Measurements from ENCODE around the gene NTM.
A peak's percentile ranks its signal among the peaks of the same experiment; 100 is the strongest.

NTM gene

DNA sequence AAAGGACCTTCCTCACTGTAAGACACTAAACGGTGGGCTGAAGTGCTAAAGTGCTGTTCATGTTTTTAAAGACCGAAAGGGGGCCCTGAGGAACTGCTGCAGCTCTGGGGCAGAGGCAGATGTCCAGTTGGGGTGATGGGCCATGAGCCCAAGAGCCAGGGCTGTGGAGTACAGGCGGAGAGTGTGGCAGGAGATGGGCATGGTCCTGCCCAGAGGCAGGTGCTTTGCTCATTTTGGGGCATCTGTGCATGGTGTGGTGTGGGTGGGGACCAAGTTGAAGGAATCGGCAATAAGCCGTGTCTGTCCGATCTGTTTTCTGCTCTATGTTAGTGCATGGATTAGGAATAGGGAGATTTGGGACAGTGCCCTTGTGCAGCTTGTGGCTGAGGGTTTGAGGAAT, 258.3 kb downstream of the NTM start:
- Mint-ChIP-seq H3K36me3 (no peaks in the 10 kb centered on the region), H3K4me1 (peaks cover 0 to 6% of the 10 kb centered on the region in 2 donors), H3K4me3 (no peak overlapping the region), H3K27me3 (peaks cover 8 to 14% of the 10 kb centered on the region in 2 donors), H3K9me3 (peaks cover 2 to 5% of the 10 kb centered on the region in 2 donors), H3K27ac (no peak overlapping the region)
- ATAC-seq (replicated peaks) (no peak), DNase-seq (no peak)

DNA sequence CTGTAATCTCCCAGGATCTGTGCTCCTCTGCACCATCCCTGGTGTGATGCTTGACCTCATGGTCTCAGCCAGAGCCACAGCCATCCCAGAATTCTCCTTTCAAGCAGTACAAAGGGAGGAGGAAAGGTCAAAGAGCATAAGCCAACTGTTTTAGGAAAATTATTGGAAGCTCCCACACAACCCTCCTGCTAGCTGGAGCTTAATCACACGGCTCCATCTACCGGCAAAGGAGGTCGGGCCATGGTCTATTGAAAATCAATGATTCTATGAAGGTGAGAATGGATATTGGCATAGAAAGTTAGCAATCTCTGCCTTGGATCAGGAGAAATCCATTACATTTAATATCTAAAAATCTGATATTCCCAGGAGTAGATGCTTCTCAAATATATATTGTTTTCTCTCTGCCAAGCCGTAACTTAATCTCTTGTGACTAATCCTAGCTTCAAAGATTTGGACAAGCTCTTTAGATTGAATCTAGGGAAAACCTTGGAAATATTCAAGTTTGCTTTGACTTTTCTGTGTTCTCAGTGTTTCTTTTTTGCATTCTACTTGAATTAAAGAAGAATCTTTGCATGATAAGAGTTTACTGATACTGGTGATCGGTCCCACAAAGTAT, 259.6 kb downstream of the NTM start:
- Mint-ChIP-seq H3K36me3 (no peaks in the 10 kb centered on the region), H3K27ac (no peak overlapping the region), H3K4me3 (no peak overlapping the region), H3K27me3 (peaks cover 8 to 14% of the 10 kb centered on the region in 2 donors), H3K9me3 (peaks cover 2 to 5% of the 10 kb centered on the region in 2 donors), H3K4me1 (peaks cover 0 to 6% of the 10 kb centered on the region in 2 donors)
- ATAC-seq (replicated peaks) (no peak), DNase-seq (no peak)

GRCh38 chr11:131632971-131633370, 262.6 kb downstream of the NTM start:
- Mint-ChIP-seq H3K27ac (no peak overlapping the region), H3K4me1 (no peaks in the 10 kb centered on the region), H3K9me3 (peaks cover 2 to 5% of the 10 kb centered on the region in 2 donors), H3K27me3 (peaks cover 8 to 14% of the 10 kb centered on the region in 2 donors), H3K4me3 (no peak overlapping the region), H3K36me3 (no peaks in the 10 kb centered on the region)
- DNase-seq (no peak), ATAC-seq (replicated peaks) (no peak)

DNA sequence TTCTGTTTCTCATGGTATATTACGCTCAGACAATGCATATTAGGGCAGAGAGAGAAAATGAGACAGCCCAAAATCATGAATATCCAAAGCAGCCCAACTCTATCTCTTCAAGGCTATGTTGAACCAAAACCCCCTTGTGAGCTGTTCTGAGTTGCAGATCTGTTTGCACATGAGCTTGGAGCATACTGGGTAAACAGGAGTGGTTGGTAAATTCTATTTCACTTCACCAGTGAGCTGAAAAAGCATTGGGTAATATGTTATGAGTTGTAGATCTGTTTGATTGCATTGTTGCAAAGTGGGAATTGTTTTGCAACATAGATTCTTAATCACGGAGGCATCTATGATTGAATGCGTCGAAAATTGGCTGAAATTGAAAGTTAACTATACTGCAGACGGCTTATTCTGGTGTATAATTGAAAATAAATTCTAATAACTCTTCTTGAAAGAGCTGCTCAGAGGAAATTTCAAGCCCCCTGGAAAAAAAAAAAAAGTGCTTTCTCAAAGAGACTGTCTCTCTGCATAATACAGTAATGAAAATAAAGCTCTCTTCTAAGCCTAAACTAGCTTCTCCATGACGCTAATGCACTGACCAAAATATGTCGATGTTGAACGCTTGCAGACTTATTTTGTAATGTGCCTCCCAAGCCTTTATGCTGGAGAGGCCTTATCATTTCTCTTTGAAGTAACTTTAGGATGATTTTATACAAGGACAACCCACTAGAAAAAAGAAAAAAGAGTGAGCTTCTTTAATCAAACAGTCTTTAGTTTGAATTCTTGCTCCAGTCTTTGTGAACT, 263.7 kb downstream of the NTM start:
- H3K27ac Mint-ChIP-seq = no peak overlapping the region
- H3K36me3 Mint-ChIP-seq = no peaks in the 10 kb centered on the region
- no peak for ATAC-seq (replicated peaks)
- peaks cover 0 to 4% of the 10 kb centered on the region in 2 donors for H3K27me3 Mint-ChIP-seq
- peaks cover 2 to 5% of the 10 kb centered on the region in 2 donors for H3K9me3 Mint-ChIP-seq
- H3K4me1 Mint-ChIP-seq = no peaks in the 10 kb centered on the region
- H3K4me3 Mint-ChIP-seq = no peak overlapping the region
- no peak for DNase-seq

- DNase-seq (no peak), ATAC-seq (replicated peaks) (no peak)
- H3K36me3 Mint-ChIP-seq = no peaks in the 10 kb centered on the region
- H3K27me3 Mint-ChIP-seq = no peaks in the 10 kb centered on the region
- no peaks in the 10 kb centered on the region for H3K9me3 Mint-ChIP-seq
- no peaks in the 10 kb centered on the region for H3K4me1 Mint-ChIP-seq
- no peak overlapping the region for H3K27ac Mint-ChIP-seq
- no peak overlapping the region for H3K4me3 Mint-ChIP-seq
Observed at GRCh38 chr11:131637469-131638175, 267.2 kb downstream of the NTM start.

DNA sequence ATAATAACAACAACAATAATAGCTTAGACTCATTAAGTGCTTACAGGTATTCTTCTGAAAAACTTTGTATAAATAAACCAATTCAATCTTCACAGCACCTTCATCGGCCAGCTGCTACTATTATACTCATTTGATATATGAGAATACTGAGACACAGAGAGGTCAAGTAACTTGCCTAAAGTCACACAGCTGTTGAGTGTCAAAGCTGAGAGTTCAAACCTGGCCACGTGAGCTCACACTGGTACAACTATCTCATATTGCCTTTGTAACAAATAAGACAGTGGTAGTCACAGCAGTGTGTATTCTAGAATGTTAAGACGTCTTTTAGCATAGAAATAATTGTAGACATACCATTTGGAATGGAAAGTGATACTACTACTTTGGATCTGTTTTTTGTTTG, 268.5 kb downstream of the NTM start:
- Mint-ChIP-seq H3K27ac (no peak overlapping the region), H3K4me1 (no peaks in the 10 kb centered on the region), H3K9me3 (no peaks in the 10 kb centered on the region), H3K36me3 (no peaks in the 10 kb centered on the region), H3K4me3 (no peak overlapping the region), H3K27me3 (no peaks in the 10 kb centered on the region)
- no peak for DNase-seq
- no peak for ATAC-seq (replicated peaks)

DNA sequence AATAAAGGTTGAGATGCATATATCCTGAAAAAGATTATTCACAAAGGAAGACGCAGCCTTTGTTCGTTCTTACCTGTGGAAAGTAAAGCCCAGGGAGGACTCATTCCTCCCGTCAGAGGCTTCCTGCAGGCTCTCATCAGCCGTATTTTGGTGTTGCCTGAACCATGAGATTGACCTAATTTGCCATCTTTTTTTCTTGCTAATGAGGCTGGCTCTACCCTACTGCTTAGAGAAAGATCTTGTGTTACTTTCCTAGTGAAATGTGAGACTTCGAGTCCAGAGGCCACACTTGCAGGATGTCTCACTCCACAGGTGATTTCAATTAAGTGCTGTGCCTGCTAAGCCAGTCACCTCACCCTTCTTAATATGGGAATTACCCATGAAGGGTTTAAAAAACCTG, 269.9 kb downstream of the NTM start:
- DNase-seq (no peak), ATAC-seq (replicated peaks) (no peak)
- Mint-ChIP-seq H3K4me3 (no peak overlapping the region), H3K27me3 (no peaks in the 10 kb centered on the region), H3K9me3 (no peaks in the 10 kb centered on the region), H3K36me3 (no peaks in the 10 kb centered on the region), H3K4me1 (peaks cover 0 to 2% of the 10 kb centered on the region in 2 donors), H3K27ac (no peak overlapping the region)

DNA sequence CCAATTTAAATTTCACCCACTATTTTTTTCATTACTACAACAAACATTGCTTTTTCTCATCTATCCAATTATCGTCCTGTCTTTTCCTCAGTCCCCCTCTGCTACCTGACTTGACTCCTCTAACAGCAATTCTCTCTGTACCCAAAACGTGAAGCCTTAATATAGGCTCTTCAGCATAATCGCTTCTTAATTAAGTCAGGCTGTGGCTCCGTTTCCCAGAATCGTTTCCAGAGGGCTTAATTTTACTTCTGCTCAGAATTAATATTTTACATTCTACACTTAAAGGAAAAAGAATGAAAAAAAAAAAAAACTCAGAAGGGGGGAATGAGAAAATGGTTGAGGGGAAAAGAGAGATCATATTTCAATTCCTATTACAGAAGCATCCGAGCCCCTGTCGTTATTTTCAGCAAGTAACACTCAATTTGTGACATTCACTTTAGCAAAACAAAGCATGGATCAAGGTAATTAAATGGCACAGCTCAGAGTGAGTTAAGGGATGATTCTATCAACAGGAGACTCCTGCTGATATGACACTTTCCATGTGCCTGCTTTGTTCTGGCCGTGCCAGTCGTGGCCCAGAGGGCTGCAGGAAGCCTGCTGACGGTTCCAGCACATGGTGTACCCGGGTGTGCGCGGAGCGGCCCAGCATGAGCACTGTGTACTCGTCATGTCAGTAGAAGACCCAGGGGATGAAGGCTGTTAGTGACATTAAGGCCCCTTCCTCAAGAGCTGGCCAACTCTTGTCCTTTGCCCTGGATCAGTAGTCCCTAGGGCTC, 272.5 kb downstream of the NTM start:
- Mint-ChIP-seq H3K27me3 (no peaks in the 10 kb centered on the region), H3K27ac (no peak overlapping the region), H3K4me3 (no peak overlapping the region), H3K36me3 (no peaks in the 10 kb centered on the region), H3K9me3 (peaks cover 0 to 1% of the 10 kb centered on the region in 2 donors), H3K4me1 (peaks cover 0 to 7% of the 10 kb centered on the region in 2 donors)
- no peak for ATAC-seq (replicated peaks)
- no peak for DNase-seq

DNA sequence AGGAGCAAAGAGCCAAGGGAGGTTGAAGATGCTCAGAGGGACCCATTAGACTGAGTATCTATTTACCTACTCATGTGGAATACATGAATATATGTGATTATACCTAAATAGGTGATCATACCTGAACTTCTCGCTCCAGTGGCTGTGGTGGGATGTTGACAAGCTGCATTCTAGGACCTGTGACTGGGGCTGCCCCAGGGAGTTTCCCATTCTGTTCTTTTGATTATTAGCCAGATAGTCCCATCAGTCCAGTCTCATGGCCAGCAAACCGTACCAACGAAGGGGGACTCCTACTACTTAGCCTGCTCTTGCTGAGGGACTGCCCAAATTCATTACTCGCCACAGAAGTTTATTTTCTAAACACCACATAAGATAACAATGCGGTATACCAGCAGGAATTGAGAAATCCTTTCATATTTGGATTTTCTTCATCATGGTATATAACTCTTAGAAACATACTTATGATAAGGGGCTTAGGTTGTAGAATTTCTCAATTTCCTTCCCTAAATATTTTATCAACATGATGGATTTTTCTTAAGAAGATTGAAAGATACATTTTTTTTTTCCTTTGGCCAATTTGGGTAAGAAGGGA, 273.9 kb downstream of the NTM start:
- Mint-ChIP-seq H3K9me3 (peaks cover 0 to 3% of the 10 kb centered on the region in 2 donors), H3K4me1 (peaks cover 0 to 7% of the 10 kb centered on the region in 2 donors), H3K36me3 (no peaks in the 10 kb centered on the region), H3K27ac (no peak overlapping the region), H3K27me3 (no peaks in the 10 kb centered on the region), H3K4me3 (no peak overlapping the region)
- ATAC-seq (replicated peaks) (peak; percentile 58 to 73), DNase-seq (no peak)

DNA sequence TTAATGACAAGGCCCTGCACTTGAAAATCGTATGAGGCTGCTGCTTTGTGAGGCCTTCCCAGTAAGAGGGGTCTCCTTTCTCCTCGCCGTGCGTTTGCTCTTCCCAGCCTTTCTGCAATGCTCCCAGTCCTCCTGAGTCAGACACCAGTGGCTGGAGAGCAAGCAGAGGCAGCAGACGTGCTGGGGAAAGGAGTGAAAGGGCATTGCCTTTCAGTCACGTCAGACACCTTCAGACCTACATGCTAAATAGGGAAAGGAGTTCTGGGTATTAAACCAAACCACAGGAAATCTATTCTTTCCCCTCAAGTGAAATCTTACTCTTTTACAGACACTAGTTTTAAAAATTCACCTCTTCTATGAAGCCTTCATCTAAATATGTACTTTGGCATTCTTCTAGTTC, 274.8 kb downstream of the NTM start:
- H3K4me1 Mint-ChIP-seq = peaks cover 0 to 7% of the 10 kb centered on the region in 2 donors
- no peaks in the 10 kb centered on the region for H3K27me3 Mint-ChIP-seq
- H3K9me3 Mint-ChIP-seq = peaks cover 0 to 3% of the 10 kb centered on the region in 2 donors
- no peak overlapping the region for H3K4me3 Mint-ChIP-seq
- no peak for DNase-seq
- ATAC-seq (replicated peaks) = peak; percentile 33 to 42
- no peaks in the 10 kb centered on the region for H3K36me3 Mint-ChIP-seq
- no peak overlapping the region for H3K27ac Mint-ChIP-seq

DNA sequence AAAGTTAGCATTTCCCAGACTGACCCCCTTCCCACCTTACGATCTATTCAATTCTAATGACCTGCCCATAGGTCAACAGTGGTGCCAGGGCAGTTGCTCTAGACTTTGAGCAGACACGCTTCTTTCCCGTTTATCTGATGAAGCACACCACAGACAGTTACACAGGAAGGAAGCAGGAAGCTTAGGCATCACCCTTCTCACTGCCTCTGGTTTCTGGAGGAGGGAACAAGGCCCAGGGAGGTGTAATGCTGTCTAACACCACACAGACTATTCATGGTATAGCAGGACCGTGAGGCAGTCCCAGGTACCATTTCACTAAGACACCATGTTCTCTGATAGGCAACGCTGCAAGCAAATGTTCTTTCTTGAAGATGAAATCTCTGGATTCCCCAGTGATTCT, 279.4 kb downstream of the NTM start:
- Mint-ChIP-seq H3K9me3 (peaks cover 0 to 3% of the 10 kb centered on the region in 2 donors), H3K4me3 (no peak overlapping the region), H3K36me3 (no peaks in the 10 kb centered on the region), H3K27me3 (no peaks in the 10 kb centered on the region), H3K4me1 (peaks cover 0 to 7% of the 10 kb centered on the region in 2 donors), H3K27ac (no peak overlapping the region)
- ATAC-seq (replicated peaks) (no peak), DNase-seq (no peak)

DNA sequence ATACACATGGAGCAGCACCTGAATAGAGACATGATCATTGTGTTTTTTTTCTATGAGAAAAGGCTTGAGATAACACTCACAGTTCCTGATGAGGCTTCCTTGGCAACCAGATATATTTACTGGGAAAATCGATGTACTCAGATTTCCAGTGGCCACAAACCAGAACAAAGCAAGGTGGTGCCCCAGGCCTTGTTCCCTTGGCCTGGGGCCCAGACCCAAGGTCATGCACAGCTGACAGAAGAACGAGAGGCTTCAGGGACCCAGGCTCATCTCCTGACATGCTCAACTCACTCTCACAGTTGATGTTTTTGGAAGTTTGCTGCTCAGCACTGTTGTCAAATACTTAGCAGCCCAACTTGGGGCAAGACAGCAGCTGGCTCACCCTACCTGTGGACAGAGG, 281.8 kb downstream of the NTM start:
- no peaks in the 10 kb centered on the region for H3K4me1 Mint-ChIP-seq
- H3K27ac Mint-ChIP-seq = no peak overlapping the region
- H3K4me3 Mint-ChIP-seq = no peak overlapping the region
- H3K27me3 Mint-ChIP-seq = peaks cover 4% of the 10 kb centered on the region in 2 donors
- no peak for DNase-seq
- no peaks in the 10 kb centered on the region for H3K36me3 Mint-ChIP-seq
- ATAC-seq (replicated peaks) = no peak
- H3K9me3 Mint-ChIP-seq = peaks cover 0 to 5% of the 10 kb centered on the region in 2 donors

- Mint-ChIP-seq H3K4me3 (no peak overlapping the region), H3K36me3 (no peaks in the 10 kb centered on the region), H3K4me1 (peaks cover 0 to 2% of the 10 kb centered on the region in 2 donors), H3K9me3 (peaks cover 0 to 2% of the 10 kb centered on the region in 2 donors), H3K27me3 (peaks cover 4 to 8% of the 10 kb centered on the region in 2 donors), H3K27ac (no peak overlapping the region)
- ATAC-seq (replicated peaks) = no peak
- DNase-seq = no peak
Observed at GRCh38 chr11:131653260-131653659, 282.8 kb downstream of the NTM start.

- Mint-ChIP-seq H3K36me3 (no peaks in the 10 kb centered on the region), H3K4me3 (no peak overlapping the region), H3K27ac (no peak overlapping the region), H3K9me3 (peaks cover 0 to 2% of the 10 kb centered on the region in 2 donors), H3K27me3 (peaks cover 13 to 17% of the 10 kb centered on the region in 2 donors), H3K4me1 (peaks cover 5 to 11% of the 10 kb centered on the region in 2 donors)
- DNase-seq (no peak), ATAC-seq (replicated peaks) (no peak)
Observed at GRCh38 chr11:131654849-131655248, 284.4 kb downstream of the NTM start.
